Right cardiac atrium (tissue), 5 donors: ENCODE results near the gene HK1. TPM values are rescaled to one million over a fixed set of nuclear protein-coding genes. Genes with fewer than 3 reads are reported as not detected.

Experiments used
- ATAC-seq, 2 donors: fragments of 200-7000 bp; cut with Tn5 transposase; one replicate each; pipeline versions ENCODE4 v1.8.0 to v1.9.1; 2020; ENCODE audit warnings: moderate library complexity in 2 of 2, mild to moderate bottlenecking in 1 of 2
- DNase-seq, 3 donors: peaks; one replicate each; pipeline ENCODE4 v3.0.0-alpha.2; 2020
- H3K27ac ChIP-seq: one replicate; pipeline ENCODE4 v1.5.1; 2013; ENCODE audit warnings: mild to moderate bottlenecking, low read length, control low read depth, moderate library complexity
- H3K27me3 ChIP-seq: one replicate; pipeline ENCODE4 v1.6.1; 2013; ENCODE audit not compliant: control insufficient read depth, insufficient read depth
- H3K4me1 ChIP-seq: one replicate; pipeline ENCODE4 v1.6.1; 2013; ENCODE audit warnings: low read length; ENCODE audit not compliant: control insufficient read depth, insufficient read depth
- H3K4me3 ChIP-seq: one replicate; pipeline ENCODE4 v1.5.1; 2013; ENCODE audit warnings: low read length, control low read depth
- H3K9me3 ChIP-seq: one replicate; pipeline ENCODE4 v1.6.1; 2013; ENCODE audit warnings: low read length; ENCODE audit not compliant: control insufficient read depth
- whole genome bisulfite sequencing: extraction: QIAGEN DNeasy Blood & Tissue Kit; methylation state at CpG from one replicate; pipeline ENCODE4 v1.1.7; 2013; 5-methylcytosine and 5-hydroxymethylcytosine counted together
- intact Hi-C, 4 donors: fragments of 100-400 bp; cut with DNase I; formaldehyde crosslinking; loops; one replicate each; pipeline versions ENCODE4 v1.11.0 to v1.14.0; 2022 to 2023
- polyA plus RNA-seq: library from polyadenylated mRNA; stranded (reverse); fragments of 200-250 nt; gene quantifications from one replicate; pipeline ENCODE4 v1.2.3, GENCODE V29; 2013
- total RNA-seq, 4 donors: library from RNA; stranded (reverse); fragmentation: NEBNext Ultra II Directional; extraction: Animal tissue kit (Norgen Biotek cat#: 25700); gene quantifications; one replicate each; pipeline ENCODE4 v1.2.1, GENCODE V29; 2021
- donor health status: healthy with polysubstance abuse.
- donor health status: DM: no; HTN: yes; CAD: no.
- donor health status: DM: no; HTN: no; CAD: no.
- donor health status: DM: no; HTN: yes; CAD: no; lungs with severe emphysema.
- donor health status: DM: yes; HTN: yes; CAD: no.

The HK1 gene
- total and polyA plus RNA-seq, 5 donors, result 165 to 313 (median 278) TPM

DNA sequence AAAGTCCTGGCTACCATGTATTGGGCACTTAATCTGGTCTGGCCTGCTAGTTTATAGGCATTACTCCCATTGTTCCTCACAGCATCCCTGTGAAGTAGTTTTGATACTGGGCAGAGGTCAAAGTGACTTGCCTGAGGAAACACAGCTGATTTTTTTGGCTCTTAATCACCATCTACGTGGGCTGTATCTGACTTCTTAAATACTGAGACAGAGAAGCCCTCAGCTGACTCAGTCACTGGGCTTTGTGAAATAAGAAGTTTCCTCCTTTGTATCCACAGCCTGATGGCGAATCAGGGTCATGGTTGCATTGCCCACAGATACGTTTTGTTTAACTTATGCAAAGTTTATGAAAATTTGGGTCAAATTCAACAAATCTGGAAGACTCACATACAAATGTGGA is 125.2 kb downstream of the HK1 start:
- no peak overlapping the region for H3K4me3 ChIP-seq
- DNase-seq, result no peak
- no peaks in the 10 kb centered on the region for H3K27me3 ChIP-seq
- no peak overlapping the region for H3K27ac ChIP-seq
- H3K9me3 ChIP-seq, result no peaks in the 10 kb centered on the region
- intact Hi-C loops, result no loop called here
- peak in 1 of 2 donors; percentile 7 for ATAC-seq
- H3K4me1 ChIP-seq, result peaks cover 10% of the 10 kb centered on the region
- 47% methylated on average over 3 of the region's 3 CpGs for WGBS

DNA sequence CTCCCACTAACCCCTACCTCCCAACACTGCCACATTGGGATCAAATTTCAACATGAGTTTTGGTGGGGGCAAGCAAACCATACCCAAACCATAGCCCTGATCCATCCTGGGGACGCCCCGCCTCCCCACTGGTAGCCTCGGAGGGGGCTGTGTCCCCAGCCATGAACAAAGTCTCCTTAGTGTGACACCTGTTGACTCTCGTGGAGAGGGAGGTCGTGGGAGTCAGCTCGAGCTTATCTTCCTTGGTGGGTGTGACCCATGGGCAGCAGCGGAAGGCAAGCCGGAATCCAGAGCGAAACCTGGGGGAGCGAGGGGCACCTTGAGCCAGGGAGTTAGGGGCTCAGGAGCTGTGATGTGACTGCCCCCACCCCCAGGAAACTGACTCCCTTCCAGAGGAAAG is 126.5 kb downstream of the HK1 start:
- no peaks in the 10 kb centered on the region for H3K27me3 ChIP-seq
- H3K27ac ChIP-seq, result no peak overlapping the region
- intact Hi-C loops, result loop anchor here in 1 of 4 donors (5.0 kb wide), 1 partner anchor 167 kb away; no protein-coding TSS in a partner anchor
- 78% methylated on average over 10 of the region's 10 CpGs for WGBS
- peak in 1 of 3 donors; percentile 60 for DNase-seq
- no peak overlapping the region for H3K4me3 ChIP-seq
- H3K4me1 ChIP-seq, result peaks cover 10% of the 10 kb centered on the region
- ATAC-seq, result no peak
- H3K9me3 ChIP-seq, result no peaks in the 10 kb centered on the region

- Histone ChIP-seq H3K27ac (peak overlapping the region; percentile 83), H3K4me3 (no peak overlapping the region), H3K27me3 (no peaks in the 10 kb centered on the region), H3K9me3 (no peaks in the 10 kb centered on the region), H3K4me1 (peaks cover 10% of the 10 kb centered on the region)
- ATAC-seq (no peak), DNase-seq (no peak)
- intact Hi-C loops, result loop anchor here in 1 of 4 donors (5.0 kb wide), 1 partner anchor 168 kb away; no protein-coding TSS in a partner anchor
- 45% methylated on average over 4 of the region's 4 CpGs for WGBS
Observed at GRCh38 chr10:69405221-69405620, 126.9 kb downstream of the HK1 start.

DNA sequence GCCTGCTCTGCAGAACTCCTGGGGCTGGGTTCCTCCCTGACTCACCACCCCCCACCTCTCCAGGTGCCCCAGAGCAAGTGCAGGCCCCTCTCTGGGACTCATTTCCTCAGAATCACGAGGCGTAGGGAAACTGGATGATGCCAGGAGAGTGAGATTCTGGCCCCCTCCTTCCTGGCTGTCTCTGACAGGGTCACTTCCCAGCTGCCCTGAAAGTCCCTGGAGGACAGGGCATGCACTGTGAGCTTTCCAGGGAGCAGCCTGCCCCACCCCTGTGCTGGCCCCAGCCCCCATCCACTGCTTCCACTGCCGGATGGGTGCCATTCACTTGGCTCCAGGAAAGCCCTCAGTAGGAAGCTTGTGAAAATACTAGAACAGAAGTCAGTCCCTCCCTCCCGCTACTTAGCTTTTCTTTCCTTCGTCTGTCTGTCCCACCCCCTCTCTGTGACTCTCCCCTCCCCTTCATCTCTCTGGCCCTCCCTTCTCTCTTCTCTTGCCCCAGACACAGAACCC is 128.1 kb downstream of the HK1 start:
- Histone ChIP-seq H3K4me3 (peak overlapping the region; percentile 0), H3K9me3 (no peaks in the 10 kb centered on the region), H3K27ac (peak overlapping the region; percentile 83), H3K4me1 (peaks cover 10% of the 10 kb centered on the region), H3K27me3 (no peaks in the 10 kb centered on the region)
- WGBS, result 18% methylated on average over 5 of the region's 5 CpGs
- intact Hi-C loops, result loop anchor here in 1 of 4 donors (5.0 kb wide), 1 partner anchor 169 kb away; no protein-coding TSS in a partner anchor
- DNase-seq (peak; percentile 78 to 93 (median 89)), ATAC-seq (peak; percentile 57 to 63)

- peak; percentile 0 to 3 for ATAC-seq
- WGBS, result 49% methylated on average over 6 of the region's 6 CpGs
- peak overlapping the region; percentile 70 for H3K27ac ChIP-seq
- H3K9me3 ChIP-seq, result no peaks in the 10 kb centered on the region
- DNase-seq, result peak in 2 of 3 donors; percentile 65 to 66
- no peaks in the 10 kb centered on the region for H3K27me3 ChIP-seq
- peaks cover 10% of the 10 kb centered on the region for H3K4me1 ChIP-seq
- peak overlapping the region; percentile 0 for H3K4me3 ChIP-seq
- intact Hi-C loops, result loop anchor here in 1 of 4 donors (5.0 kb wide), 1 partner anchor 170 kb away; no protein-coding TSS in a partner anchor
Observed at GRCh38 chr10:69406816-69407580, 128.7 kb downstream of the HK1 start.

DNA sequence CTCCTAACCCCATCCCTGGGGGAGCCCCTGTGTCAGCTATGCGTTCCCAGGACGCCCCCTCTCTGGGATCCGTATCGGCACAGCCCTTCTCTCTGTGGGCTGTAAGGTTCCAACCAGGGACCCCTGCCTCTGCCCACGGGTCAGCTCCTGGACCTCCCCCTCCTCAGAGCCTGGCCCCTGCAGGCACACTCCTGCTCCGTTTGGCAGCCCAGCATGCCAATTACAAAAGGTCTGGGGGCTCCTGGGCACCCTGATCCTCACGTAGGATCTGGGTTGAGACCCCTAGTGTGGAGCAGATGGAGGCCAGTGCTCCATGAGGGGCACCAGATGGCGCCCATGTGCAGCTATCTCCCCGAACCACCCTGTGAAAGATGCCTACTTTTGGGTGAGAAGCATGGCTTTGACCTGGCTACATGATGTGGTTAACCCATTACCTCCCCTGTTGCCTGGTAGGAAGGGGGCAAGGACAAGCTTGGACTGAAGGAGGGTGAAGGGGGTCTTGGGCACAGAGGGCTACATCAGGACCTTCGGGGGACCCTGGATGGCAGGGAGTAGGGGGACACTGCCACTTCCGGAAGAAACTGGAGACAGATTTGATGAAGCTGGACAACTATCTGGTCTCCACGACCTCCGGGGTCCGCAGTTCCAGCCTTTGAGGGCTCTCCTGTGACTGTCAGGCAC is 129.5 kb downstream of the HK1 start:
- intact Hi-C loops, result loop anchor here in 1 of 4 donors (5.0 kb wide), 1 partner anchor 170 kb away; no protein-coding TSS in a partner anchor
- H3K27ac ChIP-seq, result peak overlapping the region; percentile 57
- peak in 1 of 2 donors; percentile 1 for ATAC-seq
- 49% methylated on average over 14 of the region's 14 CpGs for WGBS
- H3K4me3 ChIP-seq, result no peak overlapping the region
- peak in 2 of 3 donors; percentile 62 to 70 for DNase-seq
- H3K4me1 ChIP-seq, result peaks cover 10% of the 10 kb centered on the region
- H3K27me3 ChIP-seq, result no peaks in the 10 kb centered on the region
- no peaks in the 10 kb centered on the region for H3K9me3 ChIP-seq

DNA sequence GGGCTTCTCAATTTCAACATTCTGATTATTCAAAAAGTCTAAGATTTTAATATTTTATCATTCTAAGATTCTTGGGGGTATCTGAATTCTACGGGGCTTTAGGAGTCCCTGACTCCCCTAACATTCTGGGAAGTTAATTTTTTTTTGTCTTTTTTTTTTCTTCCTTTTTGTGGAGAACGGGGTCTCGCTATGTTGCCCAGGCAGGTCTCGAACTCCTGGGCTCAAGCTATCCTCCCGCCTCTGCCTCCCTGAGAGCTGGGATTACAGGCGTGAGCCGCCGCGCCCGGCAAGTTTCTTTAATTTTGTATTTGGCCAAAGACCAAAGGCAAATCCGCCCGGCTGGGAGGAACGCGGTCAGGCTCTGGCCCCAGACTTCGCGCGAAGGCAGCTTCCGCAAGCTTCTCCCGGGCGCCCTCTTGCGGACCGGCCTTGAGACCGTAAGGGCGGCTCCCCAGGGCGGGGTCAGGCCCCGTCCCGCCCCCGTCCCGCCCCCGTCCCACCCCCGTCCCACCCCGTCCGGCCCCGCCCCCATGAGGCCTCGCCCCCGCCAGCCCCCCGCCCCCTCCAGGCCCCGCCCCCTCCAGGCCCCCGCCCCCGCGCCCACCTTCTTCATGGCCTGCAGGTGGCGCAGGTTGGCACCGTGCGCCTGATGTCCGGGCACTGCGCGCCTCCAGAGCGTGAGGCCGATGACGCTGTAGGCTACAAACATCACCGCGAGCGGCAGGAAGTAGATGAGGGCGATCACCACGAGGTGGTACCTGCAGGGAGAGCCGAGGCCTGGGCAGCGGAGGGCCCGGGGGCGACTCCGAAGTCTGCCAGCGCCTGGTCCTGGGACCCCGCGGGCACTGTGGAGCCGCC is 130.3 kb downstream of the HK1 start:
- intact Hi-C loops, result loop anchor here in 1 of 4 donors (5.0 kb wide), 1 partner anchor 171 kb away; no protein-coding TSS in a partner anchor
- peak; percentile 83 to 87 for ATAC-seq
- WGBS, result 3% methylated on average over 57 of the region's 64 CpGs
- Histone ChIP-seq H3K9me3 (no peaks in the 10 kb centered on the region), H3K27ac (peak overlapping the region; percentile 90), H3K27me3 (no peaks in the 10 kb centered on the region), H3K4me1 (peaks cover 10% of the 10 kb centered on the region), H3K4me3 (peak overlapping the region; percentile 26)
- peak; percentile 97 to 98 (median 98) for DNase-seq

- Histone ChIP-seq H3K9me3 (no peaks in the 10 kb centered on the region), H3K4me1 (peaks cover 10% of the 10 kb centered on the region), H3K4me3 (peak overlapping the region; percentile 26), H3K27ac (peak overlapping the region; percentile 90), H3K27me3 (no peaks in the 10 kb centered on the region)
- DNase-seq (no peak), ATAC-seq (no peak)
- intact Hi-C loops, result loop anchor here in 1 of 4 donors (5.0 kb wide), 1 partner anchor 172 kb away; no protein-coding TSS in a partner anchor
- 4% methylated on average over 7 of the region's 7 CpGs for WGBS
Observed at GRCh38 chr10:69409176-69409495, 130.8 kb downstream of the HK1 start.

- Histone ChIP-seq H3K27ac (peak overlapping the region; percentile 8), H3K9me3 (no peaks in the 10 kb centered on the region), H3K4me1 (peaks cover 10% of the 10 kb centered on the region), H3K27me3 (no peaks in the 10 kb centered on the region), H3K4me3 (no peak overlapping the region)
- intact Hi-C loops, result loop anchor here in 3 of 4 donors (5.0 to 10.0 kb wide), 3 partner anchors 97 to 225 kb away; partner anchors contain the start of gene FAM241B (in 1 of the 3)
- DNase-seq (peak in 2 of 3 donors; percentile 55 to 67), ATAC-seq (no peak)
- WGBS, result 44% methylated on average over 6 of the region's 6 CpGs
Observed at GRCh38 chr10:69409968-69410367, 131.7 kb downstream of the HK1 start.

DNA sequence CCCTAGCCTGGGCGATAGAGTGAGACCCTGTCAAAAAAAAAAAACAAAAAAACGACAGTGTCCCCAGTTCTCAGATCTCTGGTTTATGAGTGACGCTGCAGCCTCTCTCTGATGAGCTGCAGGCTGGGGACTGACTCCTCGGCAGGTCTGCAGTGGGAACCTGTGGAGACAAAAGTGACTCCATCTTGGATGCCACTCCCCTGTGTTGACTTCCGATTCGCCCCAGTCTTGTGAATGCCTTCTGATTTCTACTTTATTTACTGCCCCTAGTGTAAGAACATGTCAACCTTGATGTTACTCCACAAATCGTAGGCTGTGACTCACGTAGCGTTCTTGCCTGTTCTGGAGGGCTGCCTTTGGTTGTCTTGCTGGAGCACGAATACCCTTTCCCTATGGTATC is 132.2 kb downstream of the HK1 start:
- Histone ChIP-seq H3K9me3 (no peaks in the 10 kb centered on the region), H3K4me1 (peaks cover 10% of the 10 kb centered on the region), H3K27me3 (no peaks in the 10 kb centered on the region), H3K27ac (no peak overlapping the region), H3K4me3 (no peak overlapping the region)
- no peak for ATAC-seq
- no peak for DNase-seq
- WGBS, result 76% methylated on average over 10 of the region's 10 CpGs
- intact Hi-C loops, result loop anchor here in 2 of 4 donors (5.0 to 10.0 kb wide), 2 partner anchors 97 to 224 kb away; partner anchors contain the start of gene FAM241B (in 1 of the 2)
